ENCODE measurements around the gene POLN.
"Not testable (repeated sequence)": the region's sequence is repeated elsewhere in the genome, so short reads cannot be mapped to it uniquely, and the experiment has no call there.

Gene POLN

DNA sequence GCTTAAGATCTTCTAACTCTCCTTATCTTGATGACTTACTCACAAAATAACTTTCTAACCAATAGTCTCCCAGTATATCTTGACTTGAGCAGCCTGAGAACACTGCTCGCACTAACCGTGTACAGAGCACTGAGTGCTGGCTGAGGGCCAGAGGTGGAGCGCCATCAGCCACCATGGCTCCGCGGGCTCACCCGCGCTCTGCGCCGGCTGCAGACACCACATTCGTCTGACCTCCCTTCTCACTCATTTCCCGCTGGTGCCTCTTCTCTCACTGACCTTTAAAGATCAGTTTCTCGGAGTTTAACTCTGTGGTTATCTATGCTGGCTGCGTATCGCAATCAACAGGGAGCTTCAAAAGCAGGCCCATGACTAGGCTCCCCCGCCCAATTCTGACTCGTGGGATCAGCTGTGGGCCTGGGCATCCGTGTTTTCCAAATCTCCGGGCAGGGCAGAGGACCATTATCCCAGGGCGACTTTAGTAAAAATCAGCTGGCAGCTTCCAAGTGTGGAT is 78.6 kb downstream of the POLN start:
- DNase-seq (ENCODE audit: low spot score), result no peak

DNA sequence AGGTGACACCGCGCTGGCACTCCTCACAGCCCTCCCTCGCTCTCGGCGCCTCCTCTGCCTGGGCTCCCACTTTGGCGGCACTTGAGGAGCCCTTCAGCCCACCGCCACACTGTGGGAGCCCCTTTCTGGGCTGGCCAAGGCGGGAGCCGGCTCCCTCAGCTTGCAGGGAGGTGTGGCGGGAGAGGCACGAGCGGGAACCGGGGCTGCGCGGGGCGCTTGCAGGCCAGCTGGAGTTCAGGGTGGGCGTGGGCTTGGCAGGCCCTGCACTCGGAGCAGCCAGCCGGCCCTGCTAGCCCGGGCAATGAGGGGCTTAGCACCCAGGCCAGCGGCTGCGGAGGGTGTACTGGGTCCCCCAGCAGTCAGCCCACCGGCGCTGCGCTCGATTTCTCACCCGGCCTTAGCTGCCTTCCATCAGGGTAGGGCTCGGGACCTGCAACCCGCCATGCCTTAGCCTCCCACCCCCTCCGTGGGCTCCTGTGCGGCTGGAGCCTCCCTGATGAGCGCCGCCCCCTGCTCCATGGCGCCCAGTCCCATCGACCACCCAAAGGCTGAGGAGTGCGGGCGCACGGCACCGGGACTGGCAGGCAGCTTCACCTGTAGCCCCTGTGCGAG is 80.7 kb downstream of the POLN start:
- DNase-seq (ENCODE audit: low spot score), result not testable (repeated sequence)

DNA sequence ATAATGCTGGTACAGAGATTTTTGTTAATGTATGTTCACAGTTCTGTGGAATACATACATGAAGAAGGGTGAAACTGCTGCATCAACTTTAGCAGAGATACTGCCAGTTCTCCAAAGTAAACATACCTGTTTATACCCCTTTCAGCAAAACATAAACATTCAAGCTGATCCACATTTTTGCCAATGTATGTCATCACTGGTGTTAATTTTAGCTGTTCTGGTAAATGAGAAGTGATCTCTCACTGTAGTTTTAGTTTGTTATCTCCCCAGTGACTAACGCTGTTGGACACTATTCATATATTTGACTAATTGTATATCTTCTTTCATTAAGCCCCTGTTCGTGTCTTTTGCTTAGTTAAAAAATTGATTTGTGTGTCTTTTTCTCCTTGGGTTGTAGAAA is 82.0 kb downstream of the POLN start:
- no peak for DNase-seq (ENCODE audit: low spot score)

DNA sequence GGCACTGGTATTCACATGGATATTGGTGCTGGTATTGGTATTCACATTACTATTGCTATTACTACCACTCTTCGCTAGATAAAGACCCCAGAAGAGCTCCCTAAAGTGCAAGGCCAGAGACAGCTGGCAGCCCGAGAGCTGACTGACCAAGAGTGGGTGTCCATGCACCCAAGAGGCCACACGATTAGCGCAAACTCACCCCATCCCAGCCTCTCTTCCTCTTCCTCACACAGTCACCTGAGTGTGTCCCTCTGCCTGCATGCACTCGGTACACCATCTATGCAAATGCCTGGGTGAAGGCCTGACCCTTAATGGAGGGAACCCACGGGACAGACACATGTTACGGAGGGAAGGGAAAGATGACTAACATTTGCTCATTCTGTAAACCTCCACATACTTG is 86.7 kb downstream of the POLN start:
- DNase-seq (ENCODE audit: low spot score), result no peak

DNA sequence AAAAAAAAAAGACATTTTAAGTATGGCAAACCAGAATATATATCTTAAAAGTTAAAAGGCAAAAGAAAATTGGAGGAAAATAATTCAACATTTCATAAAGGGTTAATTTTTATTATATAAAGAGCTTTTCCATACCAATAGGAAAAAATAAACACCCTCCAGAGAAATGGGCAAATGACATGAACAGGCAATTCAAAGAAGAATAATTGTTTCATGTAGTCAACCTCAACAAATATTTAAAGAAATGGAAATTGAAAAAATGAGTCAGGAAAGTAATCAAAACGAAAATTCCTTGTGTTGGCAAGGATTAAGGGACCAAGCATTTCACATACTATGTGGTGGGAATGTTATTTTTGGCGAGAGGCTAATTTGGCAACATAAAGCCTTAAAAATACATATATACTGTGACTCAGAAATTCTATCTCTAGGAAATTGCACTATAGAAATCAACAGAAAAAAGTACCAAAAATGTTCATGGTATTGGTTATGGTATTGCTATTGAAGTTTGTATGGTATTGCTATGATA is 87.6 kb downstream of the POLN start:
- DNase-seq (ENCODE audit: low spot score), result no peak

DNA sequence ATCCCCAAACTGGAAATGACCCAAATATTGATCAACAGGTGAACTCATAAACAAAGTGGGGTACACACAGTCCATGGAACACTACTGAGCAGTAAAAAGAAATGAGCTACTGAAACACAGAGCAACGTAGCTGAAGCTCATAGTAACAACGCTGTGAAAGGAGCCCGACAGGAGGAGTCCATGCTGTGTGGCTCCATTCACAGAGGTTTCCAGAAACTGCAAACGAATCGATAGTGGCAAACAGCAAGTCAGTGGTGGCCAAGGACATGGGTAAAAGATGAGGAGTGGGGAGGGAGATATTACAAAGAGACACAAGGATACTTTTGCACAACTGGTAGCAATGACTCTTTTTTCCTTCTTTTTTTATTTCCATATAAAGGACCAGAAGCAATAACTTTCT is 90.4 kb downstream of the POLN start:
- DNase-seq (ENCODE audit: low spot score), result no peak

DNA sequence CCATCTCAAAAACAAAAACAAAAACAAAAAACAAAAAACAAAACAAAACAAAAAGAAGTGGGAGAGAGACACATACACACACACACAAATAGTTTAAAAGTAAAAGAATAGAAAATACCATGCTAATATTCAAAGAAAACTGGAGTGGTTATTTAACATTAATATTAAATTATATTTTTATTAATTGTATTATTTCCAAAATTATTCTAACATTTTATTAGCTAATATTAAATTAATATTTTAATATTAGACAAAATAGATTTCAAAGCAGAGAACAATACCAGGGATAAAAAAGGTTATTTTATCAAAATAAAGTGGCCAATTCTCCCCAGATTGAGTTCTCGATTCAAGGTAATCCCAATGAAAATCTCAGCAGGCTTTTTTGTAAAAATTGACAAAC is 91.8 kb downstream of the POLN start:
- no peak for DNase-seq (ENCODE audit: low spot score)

DNA sequence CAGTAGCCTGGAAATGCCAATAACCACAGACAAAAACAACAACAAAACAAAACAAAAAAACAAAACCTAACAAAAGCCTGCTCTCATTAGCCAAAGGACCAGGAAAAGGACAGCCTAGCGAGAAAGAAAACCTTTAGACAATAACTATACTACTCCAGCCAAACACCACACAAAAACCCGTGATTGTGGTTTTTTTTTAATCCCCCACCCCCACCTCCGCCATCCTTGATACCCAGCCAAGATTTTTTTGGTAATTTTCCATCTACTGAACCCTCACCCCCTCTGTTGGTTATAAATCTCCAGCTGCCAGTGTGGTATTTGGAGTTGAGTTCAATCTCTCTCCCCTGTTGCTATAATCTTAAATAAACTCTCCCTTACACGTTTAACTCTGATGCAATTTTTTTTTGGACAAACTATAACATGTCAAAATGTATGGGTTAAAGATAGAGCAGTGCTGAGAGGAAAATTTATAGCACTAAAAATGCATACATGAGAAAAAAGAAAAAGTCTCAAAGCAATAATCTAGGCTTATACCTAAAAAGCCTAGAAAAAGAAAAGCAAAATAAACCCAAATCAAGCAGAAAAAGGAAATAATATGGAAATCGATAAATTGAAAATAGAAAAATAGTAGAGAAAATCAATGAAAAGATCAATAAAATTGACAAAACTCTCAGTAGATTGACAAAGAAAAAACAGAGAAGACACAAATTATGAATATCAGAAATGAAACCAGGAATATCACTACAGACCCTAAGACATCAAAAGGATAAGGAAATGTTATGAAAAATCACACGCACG is 99.1 kb downstream of the POLN start:
- DNase-seq (ENCODE audit: low spot score), result no peak

DNA sequence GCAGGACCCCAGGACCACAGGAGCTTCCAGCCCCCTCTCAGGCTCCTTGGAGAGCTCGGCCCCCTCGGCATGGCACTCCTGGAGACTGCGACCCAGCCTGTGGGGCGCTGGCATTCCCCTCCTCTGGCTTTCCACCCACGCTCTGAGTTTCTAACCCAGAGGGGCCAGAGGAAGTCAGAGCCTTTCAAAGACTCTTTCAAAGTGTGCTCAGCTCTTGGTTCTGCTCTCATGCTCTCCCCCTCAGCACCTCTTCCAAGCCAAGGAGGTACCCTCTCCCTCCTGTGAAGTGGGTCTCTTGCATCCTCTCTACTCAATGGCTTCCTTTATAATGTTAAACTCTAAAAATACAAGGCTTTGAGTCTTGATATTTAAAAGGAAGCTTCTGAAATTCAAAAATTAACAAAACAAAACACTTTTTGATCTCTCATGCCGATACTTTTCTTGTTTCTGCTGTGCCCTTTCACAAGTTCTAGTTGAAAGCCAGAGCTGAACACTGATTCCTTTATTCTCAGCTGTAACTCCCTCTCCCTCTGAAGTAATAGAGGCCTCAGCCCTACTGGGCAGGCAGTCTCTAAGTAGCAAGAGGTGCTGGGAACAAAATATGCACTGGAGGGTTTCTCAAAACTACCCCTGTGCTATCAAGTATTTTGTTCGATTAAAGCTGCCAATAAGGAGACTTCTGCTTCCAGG is 100.0 kb downstream of the POLN start:
- no peak for DNase-seq (ENCODE audit: low spot score)

DNA sequence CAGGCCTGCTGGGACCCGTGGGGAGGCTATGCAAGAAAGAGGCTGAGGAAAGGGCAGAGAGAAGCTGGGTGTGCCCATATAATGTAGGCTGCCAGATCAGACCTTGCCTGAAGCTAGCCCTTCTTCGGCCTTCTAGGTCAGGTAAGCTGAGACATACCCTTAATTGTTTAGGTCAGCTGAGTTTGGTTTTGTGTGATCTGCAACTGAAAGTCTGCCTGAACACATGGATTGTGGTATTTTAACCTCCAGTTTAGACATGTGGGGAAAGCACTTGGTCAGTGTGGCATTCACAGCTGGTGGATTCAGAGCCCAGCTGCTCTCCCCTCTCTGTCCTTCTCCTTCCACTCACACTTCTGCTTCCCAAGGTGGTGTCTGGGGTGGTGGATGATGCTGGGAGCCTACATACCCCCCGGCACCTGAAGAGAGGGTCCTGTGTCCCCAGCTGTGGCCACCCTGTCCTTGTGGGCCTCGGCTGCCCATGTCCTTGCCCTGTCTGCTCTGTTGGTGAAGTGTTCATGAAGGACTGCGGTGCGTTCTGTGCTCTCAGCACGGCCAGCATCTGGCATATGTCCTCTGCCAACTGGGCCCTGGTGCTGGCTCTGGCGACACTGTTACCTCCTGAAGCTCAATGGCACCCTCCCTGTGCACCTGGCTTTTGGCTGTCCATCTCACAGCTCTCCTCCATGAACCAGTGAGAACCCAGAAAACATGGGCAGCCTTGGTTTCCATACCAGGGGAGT is 100.7 kb downstream of the POLN start:
- DNase-seq (ENCODE audit: low spot score), result no peak

DNA sequence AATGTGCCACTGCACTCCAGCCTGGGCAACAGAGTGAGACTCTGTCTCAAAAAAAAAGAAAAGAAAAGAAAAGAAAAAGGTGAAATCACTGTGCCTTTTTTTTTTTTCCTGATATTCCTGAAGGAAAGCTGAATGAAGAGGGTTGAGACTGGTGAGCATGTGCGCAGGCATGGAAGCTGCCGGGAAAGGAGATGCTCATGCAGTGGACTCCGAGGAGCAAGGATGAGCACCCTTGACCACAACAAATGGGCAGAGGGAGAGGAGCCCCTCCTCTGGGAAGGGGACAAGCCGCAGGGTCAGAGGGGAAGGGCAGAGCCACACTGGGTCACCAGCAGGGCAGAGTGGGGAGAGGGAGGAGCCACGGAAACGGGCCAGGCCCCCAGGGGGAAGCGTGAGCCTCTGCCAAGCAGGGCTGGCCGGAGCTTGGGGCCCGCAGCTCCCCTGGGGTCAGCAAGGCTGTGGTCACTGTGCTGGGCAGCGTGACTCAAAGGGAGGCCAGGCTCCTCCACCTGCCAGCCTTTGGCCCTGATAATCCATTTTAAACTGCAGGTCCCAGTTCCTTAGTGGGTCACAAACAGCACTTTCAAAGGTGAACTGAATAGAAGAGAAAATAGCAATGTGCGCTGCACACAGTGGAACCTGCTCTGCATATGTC is 102.9 kb downstream of the POLN start:
- no peak for DNase-seq (ENCODE audit: low spot score)

DNA sequence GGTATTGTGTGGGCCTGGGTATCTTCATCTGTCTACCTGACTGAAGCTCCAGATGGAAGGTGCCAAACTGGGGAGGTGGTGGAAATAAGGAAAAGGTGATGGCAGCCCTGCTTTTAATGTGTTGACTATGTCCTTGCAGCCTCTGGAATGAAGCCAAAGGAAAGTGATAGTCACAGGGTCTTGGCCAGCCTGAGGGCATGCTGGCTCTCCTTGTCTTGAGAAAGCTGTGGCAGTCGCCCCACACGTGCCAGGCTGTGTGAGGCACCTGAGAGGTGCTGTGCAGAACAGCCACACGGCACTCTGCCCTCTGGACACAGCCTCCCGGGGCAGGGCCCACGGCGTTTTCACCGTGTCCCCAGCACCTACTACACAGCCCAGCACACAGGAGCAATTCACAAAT is 105.2 kb downstream of the POLN start:
- DNase-seq (ENCODE audit: low spot score), result no peak

DNA sequence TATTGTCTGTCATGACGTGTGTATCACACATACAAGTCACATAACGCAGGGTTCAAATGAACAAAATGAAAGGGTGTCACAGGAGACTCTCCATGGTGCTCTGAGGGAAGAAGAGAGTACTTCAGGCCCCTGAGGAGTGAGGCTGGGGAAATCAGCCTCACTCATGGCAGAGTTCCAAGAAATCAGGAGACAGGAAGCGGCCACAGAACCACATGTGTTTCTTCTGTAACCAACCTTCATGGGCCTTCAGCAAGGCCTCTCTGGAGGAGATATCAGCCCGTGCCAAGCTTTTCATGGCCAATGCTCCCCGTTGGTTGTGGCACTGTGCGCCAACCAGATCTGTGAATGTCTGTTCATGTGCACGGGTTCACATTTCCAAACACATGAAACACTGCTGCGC is 106.8 kb downstream of the POLN start:
- DNase-seq (ENCODE audit: low spot score), result no peak

DNA sequence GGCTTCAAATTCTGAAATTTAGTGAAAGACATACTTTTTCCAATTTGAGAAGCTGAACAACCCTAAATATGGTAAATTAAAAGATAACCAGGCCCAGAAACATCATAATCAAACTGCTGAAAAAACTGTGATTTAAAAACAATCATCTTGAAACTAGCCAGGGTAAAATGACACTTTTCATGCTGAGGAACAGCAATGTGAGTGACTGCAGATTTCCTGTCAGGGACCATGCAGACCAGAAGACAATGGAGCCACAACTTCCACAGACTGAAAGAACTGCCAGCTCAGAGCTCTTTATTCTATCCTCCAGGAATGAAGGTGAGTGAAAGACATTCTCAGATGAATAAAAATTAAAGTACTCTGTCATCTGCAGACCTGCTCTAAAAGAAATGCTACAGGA is 109.5 kb downstream of the POLN start:
- DNase-seq (ENCODE audit: low spot score), result no peak

DNA sequence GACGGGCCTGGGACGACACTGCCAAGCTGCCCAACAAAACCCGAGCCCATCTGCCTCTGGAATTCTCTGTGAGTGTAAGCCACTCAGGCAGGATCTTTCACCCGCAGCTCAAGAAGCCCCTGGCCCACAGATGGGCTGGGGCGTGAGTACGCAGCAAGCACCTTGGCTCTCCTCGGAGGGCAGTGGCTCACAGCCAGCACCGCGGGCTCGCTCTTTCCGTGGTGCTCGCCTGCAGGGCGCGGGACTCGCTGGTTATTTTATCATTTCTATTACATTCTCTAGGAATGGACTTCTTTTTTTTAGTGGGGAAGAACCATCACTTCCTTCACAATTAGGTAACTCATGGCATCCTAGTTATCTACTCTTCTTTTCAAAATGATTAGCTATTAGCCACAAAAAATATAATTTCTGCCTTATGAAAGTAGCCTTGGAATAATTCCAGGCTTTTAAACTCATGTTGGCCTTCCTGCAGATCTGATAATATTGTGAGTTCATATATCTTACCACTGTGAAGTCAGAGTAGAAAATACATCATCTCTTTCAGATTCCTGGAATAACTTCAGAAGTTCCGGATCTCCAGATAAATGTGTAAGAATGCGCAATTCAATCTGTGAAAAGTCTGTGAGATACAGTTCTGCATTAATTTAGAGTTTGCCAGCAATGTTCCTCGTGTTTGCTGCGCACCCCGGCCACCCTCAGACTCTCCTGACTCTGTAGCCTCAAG is 114.2 kb downstream of the POLN start:
- no peak for DNase-seq (ENCODE audit: low spot score)

DNA sequence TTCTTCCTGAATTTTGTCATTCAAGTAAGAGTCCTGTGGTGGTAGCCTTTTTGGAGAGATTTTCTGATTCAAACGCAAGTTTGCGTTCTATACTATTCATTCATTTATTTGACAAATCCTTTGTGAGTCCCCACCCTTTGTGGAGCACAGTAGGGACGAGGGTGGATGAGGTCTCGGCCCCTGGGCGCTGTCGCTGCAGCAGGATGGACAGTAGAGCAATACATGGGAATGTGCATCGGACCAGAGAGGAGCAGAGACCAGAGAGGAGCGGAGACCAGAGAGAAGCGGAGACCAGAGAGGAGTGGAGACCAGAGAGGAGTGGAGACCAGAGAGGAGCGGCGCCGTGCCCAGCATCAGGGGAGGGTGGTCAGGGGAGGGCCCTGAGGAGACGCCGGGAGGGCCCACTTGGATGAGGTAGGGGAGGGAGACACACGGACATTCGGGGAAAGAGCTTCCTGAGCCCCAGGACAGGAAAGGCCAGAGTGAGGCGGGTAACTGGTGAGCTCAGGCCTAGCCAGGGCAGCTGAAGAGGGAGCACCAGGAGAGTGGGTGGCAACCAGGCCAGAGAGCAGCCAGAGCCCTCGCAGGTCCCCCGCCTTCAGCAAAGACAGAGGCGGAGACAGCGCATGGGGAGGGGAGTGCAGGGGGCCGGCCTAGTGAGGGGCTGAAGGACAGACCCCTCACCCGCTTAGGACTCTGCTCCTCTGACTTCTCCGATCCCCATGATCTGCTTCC is 115.4 kb downstream of the POLN start:
- DNase-seq (ENCODE audit: low spot score), result no peak

DNA sequence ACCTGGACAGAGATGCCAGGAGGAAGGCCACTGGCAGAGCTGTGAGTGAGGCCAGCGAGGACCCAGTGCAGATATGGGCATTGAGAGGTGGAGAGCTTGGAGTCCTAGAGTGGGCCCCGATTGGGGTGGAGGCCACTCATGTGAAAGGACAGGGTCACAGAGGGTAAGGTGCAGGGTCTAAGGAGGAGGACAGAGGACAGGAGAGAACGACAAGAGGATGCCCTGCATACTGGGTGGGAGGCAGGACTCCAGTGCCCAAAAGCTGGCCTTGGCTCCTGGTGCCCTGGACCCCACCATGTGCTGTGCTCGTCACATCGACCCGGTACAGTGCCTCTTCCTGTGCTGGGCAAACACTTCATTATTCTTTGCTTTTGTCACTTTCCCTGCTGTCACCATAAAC is 116.1 kb downstream of the POLN start:
- no peak for DNase-seq (ENCODE audit: low spot score)

DNA sequence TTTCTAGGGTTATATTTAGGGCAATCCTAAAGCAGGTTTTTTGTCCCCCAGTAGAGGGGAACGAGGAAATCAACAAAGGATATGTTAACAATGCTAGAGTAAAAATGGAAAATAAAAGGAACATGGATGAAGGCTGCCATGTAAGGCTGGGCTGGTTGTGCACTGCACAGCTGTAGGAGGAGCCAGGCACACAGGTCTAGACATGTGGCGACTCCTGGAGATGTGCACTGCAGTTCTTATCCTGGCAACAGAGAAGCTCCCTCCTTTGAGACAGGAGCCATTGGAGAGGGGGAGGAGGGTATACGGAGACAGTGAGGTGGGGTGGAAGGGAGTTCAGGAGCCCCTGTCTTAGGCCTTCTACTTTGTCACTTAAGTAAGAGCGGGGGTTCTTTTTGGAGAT is 116.9 kb downstream of the POLN start:
- no peak for DNase-seq (ENCODE audit: low spot score)

DNA sequence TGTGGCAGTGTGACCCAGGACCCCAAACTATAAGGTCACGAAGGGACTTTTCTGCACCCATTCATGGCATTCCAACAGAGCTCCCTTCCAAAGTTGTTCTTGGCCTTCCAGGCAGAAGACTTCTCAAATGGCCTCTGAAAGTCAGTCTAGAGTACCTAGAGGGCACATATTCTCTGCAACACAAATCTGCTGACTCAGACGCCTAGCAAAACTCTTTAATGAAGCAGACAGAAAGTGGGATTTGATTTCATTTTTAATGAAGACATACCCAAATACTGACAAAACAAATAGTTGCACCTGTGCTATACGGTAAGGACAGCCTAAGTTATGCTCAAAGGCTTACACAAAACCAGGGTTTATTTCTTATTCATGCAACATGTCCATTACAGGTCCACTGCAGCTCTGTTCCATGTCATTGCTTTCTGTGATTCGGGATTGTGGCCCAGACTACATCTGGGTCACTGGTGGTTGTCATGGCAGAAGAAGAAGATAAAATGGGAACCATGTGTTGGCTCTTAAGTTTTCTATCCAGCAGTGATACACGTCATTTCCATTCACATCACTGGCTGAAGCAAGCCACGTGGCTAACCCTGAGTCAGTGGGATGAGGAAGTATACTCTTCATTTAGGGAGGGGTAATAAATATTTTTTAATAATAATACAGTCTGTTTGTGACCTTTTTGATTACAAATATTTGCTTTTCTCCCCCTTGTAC is 125.1 kb downstream of the POLN start:
- DNase-seq (ENCODE audit: low spot score), result no peak

DNA sequence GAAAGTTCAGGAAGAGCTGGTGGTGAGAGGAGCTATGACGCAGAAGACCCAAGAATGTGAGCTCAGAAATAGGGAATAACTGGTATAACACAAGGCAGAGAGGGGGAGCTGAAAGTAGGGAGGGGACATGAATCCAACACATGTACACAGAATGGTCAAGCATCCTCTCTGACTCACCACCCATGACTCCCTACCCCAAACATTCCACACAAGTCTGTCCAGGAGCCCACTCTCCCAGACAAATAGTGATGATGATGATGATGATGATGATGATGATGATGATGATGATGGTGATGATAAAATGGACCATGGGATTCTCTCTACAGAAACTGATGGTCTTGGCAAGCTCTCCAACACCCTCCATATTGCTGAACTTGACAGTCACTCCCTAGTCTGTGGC is 136.4 kb downstream of the POLN start:
- DNase-seq (ENCODE audit: low spot score), result no peak

Measured in hematopoietic multipotent progenitor cell treated with erythropoietin and hydrocortisone succinate and interleukin-3 and kit ligand, for 17 days (in vitro differentiated cells).